Esophagus muscularis mucosa (tissue), 4 donors: ENCODE data around the gene MOGAT1.

Experiments
- CTCF ChIP-seq, 3 experiments: fragments of 200-600 bp in 2 of 3; fragments of 450-650 bp in 1 of 3; sonication (generic) in 2 of 3; IDR thresholded peaks; one replicate each; pipeline ENCODE4 v1.5.1; 2017 to 2019; ENCODE audit warnings: antibody characterized with exemption in 3 of 3, mild to moderate bottlenecking in 2 of 3, moderate library complexity in 1 of 3
- EP300 ChIP-seq: sonication (generic); formaldehyde crosslinking; IDR thresholded peaks from one replicate; pipeline ENCODE4 v1.6.1; 2017; ENCODE audit warnings: antibody characterized with exemption
- POLR2A ChIP-seq: fragments of 450-650 bp; IDR thresholded peaks from one replicate; pipeline ENCODE4 v1.6.1; 2017; ENCODE audit warnings: antibody characterized with exemption, moderate library complexity, mild to moderate bottlenecking, low read depth
- POLR2AphosphoS5 ChIP-seq, 2 donors: sonication (generic); formaldehyde crosslinking; IDR thresholded peaks; one replicate each; pipeline ENCODE4 v1.6.1; 2017; ENCODE audit warnings: antibody characterized with exemption in 2 of 2

GRCh38 chr2:222673273-222673672 is 1.8 kb downstream of the MOGAT1 start:
- TF ChIP-seq POLR2A = no peak
- TF ChIP-seq CTCF (IDR thresholded peaks at IDR 0.05) = no peak
- no peak for TF ChIP-seq EP300
- TF ChIP-seq POLR2AphosphoS5 (IDR thresholded peaks at IDR 0.05) = no peak
